Spleen (tissue), 11 donors: ENCODE results near the gene ALOXE3. TPM values are rescaled to one million over a fixed set of nuclear protein-coding genes. Genes with fewer than 3 reads are reported as not detected.
A peak's percentile ranks its signal among the peaks of the same experiment; 100 is the strongest.
"Not testable (repeated sequence)": the region's sequence is repeated elsewhere in the genome, so short reads cannot be mapped to it uniquely, and the experiment has no call there.

Source experiments
- DNase-seq: peaks from one replicate; pipeline ENCODE4 v3.0.0-alpha.2; 2020
- H3K27ac ChIP-seq, 8 donors: fragments of 200-600 bp; sonication (generic) in 7 of 8; 1 replicate in 4 of 8; 2 replicates in 4 of 8; pipeline versions ENCODE4 v1.5.0 to v1.8.0; 2016 to 2021; ENCODE audit warnings: inconsistent platforms in 4 of 8, mild to moderate bottlenecking in 4 of 8, moderate library complexity in 1 of 8
- H3K27me3 ChIP-seq, 7 donors: fragments of 200-600 bp; sonication (generic) in 6 of 7; replicated peaks in 1 of 7; 1 replicate in 4 of 7; 2 replicates in 3 of 7; pipeline versions ENCODE4 v1.5.0 to v1.8.0; 2016 to 2021; ENCODE audit warnings: inconsistent platforms in 3 of 7, mild to moderate bottlenecking in 1 of 7
- H3K36me3 ChIP-seq, 6 donors: fragments of 200-600 bp; sonication (generic) in 5 of 6; 1 replicate in 4 of 6; 2 replicates in 2 of 6; pipeline versions ENCODE4 v1.5.0 to v1.8.0; 2016 to 2021; ENCODE audit warnings: inconsistent platforms in 2 of 6
- H3K4me1 ChIP-seq, 6 donors: fragments of 200-600 bp; sonication (generic) in 5 of 6; 1 replicate in 3 of 6; 2 replicates in 3 of 6; pipeline versions ENCODE4 v1.5.0 to v1.8.0; 2016 to 2021; ENCODE audit warnings: inconsistent platforms in 3 of 6
- H3K4me3 ChIP-seq, 8 donors: fragments of 200-600 bp; sonication (generic) in 7 of 8; 1 replicate in 4 of 8; 2 replicates in 4 of 8; pipeline versions ENCODE4 v1.5.0 to v1.8.0; 2016 to 2021; ENCODE audit warnings: inconsistent platforms in 4 of 8, mild to moderate bottlenecking in 4 of 8, moderate library complexity in 2 of 8
- H3K9me3 ChIP-seq, 8 donors: fragments of 200-600 bp; sonication (generic) in 7 of 8; 1 replicate in 4 of 8; 2 replicates in 4 of 8; pipeline versions ENCODE4 v1.5.0 to v1.8.0; 2016 to 2021; ENCODE audit warnings: inconsistent platforms in 4 of 8
- CTCF ChIP-seq, 11 experiments: fragments of 200-600 bp in 7 of 11; fragments of 450-650 bp in 4 of 11; sonication (generic) in 4 of 11; IDR thresholded peaks in 8 of 11; conservative IDR thresholded peaks in 3 of 11; 1 replicate in 7 of 11; 2 replicates in 4 of 11; pipeline versions ENCODE4 v1.4.0 to v1.8.0; 2016 to 2021; ENCODE audit warnings: antibody characterized with exemption in 11 of 11, inconsistent platforms in 4 of 11, mild to moderate bottlenecking in 1 of 11
- POLR2A ChIP-seq, 3 donors: fragments of 450-650 bp; IDR thresholded peaks; one replicate each; pipeline ENCODE4 v1.5.1; 2017; ENCODE audit warnings: antibody characterized with exemption in 3 of 3, mild to moderate bottlenecking in 1 of 3
- POLR2AphosphoS5 ChIP-seq, 3 donors: sonication (generic); formaldehyde crosslinking; IDR thresholded peaks; one replicate each; pipeline ENCODE4 v1.5.1; 2017; ENCODE audit warnings: antibody characterized with exemption in 3 of 3
- WGBS, 5 donors: extraction: QIAGEN DNeasy Blood & Tissue Kit in 3 of 5; methylation state at CpG; one replicate each; pipeline versions ENCODE4 v1.1.5 to v1.1.7; 2013 to 2018; 5-methylcytosine and 5-hydroxymethylcytosine counted together
- intact Hi-C: fragments of 100-400 bp; cut with DNase I; formaldehyde crosslinking; loops from one replicate; pipeline ENCODE4 v1.15.0; 2023; ENCODE audit warnings: low total_unique reads
- polyA plus RNA-seq, 3 donors: library from polyadenylated mRNA; stranded (reverse); fragments of 200-250 nt; gene quantifications; one replicate each; pipeline ENCODE4 v1.2.1, GENCODE V29; 2013
- total RNA-seq, 7 donors: library from RNA; depleted of rRNA in 3 of 7; stranded (reverse); fragments of >200 nt in 3 of 7; fragmentation: NEBNext Ultra II Directional in 4 of 7; extraction: Animal tissue kit (Norgen Biotek cat#: 25700) in 4 of 7; gene quantifications; one replicate each; pipeline versions ENCODE4 v1.1.0 to v1.2.1, GENCODE V29; 2016 to 2021
- donor health status: healthy with polysubstance abuse.
- donor health status: DM: no; HTN: no; CAD: no; lungs with moderate emphysema.
- donor health status: DM: no; HTN: no; CAD: no.
- donor health status: Bipolar disorder and iron deficiency.
- donor health status: healthy.
- donor health status: DM: no; HTN: no; CAD: no.
- donor health status: DM: yes; HTN: yes; CAD: no.

ALOXE3 gene
- total and polyA plus RNA-seq, 10 donors = 0.03 TPM; not detected in 9

DNA sequence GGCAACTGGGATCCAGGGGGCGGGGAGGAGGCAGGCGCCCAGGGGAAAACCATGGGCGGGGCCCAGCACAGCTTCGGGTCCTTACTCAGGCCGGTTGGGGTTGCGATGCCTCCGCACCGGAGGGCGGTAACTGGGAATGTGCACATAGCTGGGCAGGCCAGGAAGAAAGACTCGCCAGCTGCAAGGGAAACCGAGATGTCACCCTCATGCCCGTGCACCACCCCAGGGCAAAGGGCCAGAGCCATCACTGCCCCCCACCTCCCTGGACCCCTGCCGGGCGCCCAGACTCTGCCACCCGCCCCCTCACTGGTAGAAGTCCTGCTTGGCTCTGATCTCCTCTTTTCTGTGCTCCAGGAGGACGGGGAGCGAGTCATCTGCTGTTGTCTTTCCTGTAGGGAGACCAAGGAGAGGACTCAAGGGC, 37.5 kb downstream of the ALOXE3 start:
- Histone ChIP-seq H3K4me3 (no peak overlapping the region), H3K9me3 (no peaks in the 10 kb centered on the region), H3K4me1 (peaks cover 0 to 30% (median 24%) of the 10 kb centered on the region in 6 donors), H3K36me3 (no peaks in the 10 kb centered on the region), H3K27me3 (peaks cover 0 to 85% (median 14%) of the 10 kb centered on the region in 7 donors), H3K27ac (no peak overlapping the region)
- TF ChIP-seq POLR2A (IDR thresholded peaks at IDR 0.05) (no peak), CTCF (IDR thresholded peaks at IDR 0.05 in 8 of 11, conservative IDR thresholded peaks at IDR 0.05 in 3 of 11) (no peak), POLR2AphosphoS5 (IDR thresholded peaks at IDR 0.05) (no peak)
- 69 to 92% (median 77%) methylated on average over 12 to 17 of the region's 17 CpGs for WGBS, 5 donors
- intact Hi-C loops = no loop called here
- peak; percentile 58 for DNase-seq

DNA sequence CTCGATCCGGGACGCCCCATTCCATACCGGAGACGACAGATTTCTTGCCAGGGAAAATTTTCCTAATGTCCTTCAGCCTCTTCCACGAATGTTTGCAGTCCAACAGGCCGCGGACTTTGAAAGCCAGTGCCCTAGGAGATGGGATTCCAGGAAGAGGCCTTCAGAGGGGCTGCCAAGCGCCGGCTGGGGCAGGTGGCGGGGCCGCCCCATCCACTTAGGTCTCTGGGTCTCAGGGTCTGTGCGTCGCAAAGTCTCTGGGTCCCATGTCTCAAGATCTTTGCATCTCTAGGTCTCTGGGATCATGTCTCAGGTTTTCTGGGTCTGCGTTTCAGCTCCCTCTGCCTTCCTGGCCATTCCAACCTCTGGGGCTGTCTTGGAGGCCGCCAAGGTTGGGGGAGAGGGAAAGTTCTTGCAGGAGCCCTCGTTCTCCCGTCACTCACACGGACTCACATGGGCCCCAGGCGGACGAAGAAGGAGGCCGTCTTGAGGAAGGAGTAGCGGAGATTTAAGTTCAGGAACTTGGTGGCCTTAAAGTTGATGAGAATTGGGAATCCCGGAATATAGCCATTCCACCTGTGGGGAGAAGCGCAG, 38.0 kb downstream of the ALOXE3 start:
- Histone ChIP-seq H3K9me3 (no peaks in the 10 kb centered on the region), H3K27me3 (peaks cover 0 to 87% (median 19%) of the 10 kb centered on the region in 7 donors), H3K36me3 (no peaks in the 10 kb centered on the region), H3K27ac (peak overlapping the region in 2 of 8 donors; percentile 81 to 89), H3K4me3 (peak overlapping the region; percentile 40 to 88 (median 52)), H3K4me1 (peaks cover 0 to 30% (median 24%) of the 10 kb centered on the region in 6 donors)
- WGBS, 5 donors = 30 to 39% (median 35%) methylated on average over 19 to 25 of the region's 25 CpGs
- DNase-seq = peak; percentile 57
- intact Hi-C loops = no loop called here
- TF ChIP-seq CTCF (IDR thresholded peaks at IDR 0.05 in 8 of 11, conservative IDR thresholded peaks at IDR 0.05 in 3 of 11) = peak in 1 of 11 experiments; percentile 12
- no peak for TF ChIP-seq POLR2AphosphoS5 (IDR thresholded peaks at IDR 0.05)

DNA sequence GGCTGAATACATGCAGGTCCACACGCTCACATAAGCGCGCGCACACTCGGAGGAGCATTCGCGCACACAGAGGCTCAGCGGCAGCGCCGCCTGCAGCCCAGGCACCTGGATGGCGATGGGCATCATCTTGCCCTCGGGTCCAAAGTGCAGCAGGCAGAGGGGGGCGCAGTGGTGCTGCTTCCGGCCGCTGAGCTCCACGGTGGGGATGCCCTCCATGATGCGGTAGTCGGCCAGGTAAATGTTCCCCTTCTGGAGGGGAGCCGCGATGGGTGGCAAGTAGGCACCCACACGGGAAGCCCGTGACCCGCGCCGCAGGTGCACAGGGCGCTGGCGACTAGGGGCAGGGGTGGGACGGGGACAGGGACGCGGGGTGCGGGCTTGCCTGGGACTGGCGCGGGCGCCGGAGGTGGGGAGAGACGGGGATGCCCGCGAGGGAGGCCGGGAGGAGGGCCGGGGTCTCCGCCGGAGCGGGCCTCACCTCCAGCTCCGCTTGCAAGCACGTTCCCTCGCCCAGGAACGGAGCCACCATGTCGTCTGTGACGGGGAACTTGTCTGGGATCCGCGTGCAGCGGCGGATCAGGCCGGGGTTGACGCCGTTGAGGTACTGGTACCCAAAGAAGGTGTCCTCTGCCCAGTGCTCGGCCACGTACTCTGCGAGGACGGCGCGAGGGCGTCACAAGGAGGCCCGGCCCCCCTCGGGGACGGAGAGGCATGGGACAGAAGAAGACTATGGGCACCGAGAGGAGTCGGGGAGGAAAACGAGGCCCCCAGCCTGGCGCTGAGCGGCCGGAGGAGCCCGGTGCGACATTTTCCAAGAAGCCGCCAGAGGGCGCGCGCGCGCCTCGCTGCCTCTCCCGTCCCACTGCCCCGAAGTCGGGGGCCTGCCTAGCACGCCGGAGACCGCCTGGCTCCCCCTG, 38.8 kb downstream of the ALOXE3 start:
- TF ChIP-seq POLR2AphosphoS5 (IDR thresholded peaks at IDR 0.05) (peak; percentile 38 to 68 (median 59)), CTCF (IDR thresholded peaks at IDR 0.05 in 8 of 11, conservative IDR thresholded peaks at IDR 0.05 in 3 of 11) (peak; percentile 46 to 94 (median 86)), POLR2A (IDR thresholded peaks at IDR 0.05) (no peak)

DNA sequence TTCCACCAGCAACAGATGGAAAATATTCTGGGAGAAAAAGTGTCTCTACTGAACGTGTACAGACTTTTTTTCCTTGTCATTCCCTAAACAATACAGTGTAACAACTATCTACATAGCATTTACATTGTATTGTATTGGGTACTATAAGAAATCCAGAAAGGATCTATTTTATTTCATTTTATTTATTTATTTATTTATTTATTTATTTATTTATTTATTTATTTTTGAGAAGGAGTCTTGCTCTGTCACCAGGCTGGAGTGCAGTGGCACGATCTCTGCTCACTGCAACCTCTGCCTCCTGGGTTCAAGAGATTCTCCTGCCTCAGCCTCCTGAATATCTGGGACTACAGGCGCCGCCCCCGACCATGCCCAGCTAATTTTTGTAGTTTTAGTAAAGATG, 40.4 kb downstream of the ALOXE3 start:
- not testable (repeated sequence) for H3K4me3 ChIP-seq, H3K36me3 ChIP-seq, H3K27ac ChIP-seq, H3K9me3 ChIP-seq
- WGBS, 5 donors = 74 to 87% (median 85%) methylated on average over 5 of the region's 5 CpGs
- DNase-seq = peak; percentile 2
- intact Hi-C loops = loop anchor here (10.0 kb wide), 1 partner anchor 227 kb away; no protein-coding TSS in a partner anchor
- Histone ChIP-seq H3K4me1 (peaks cover 9 to 43% (median 36%) of the 10 kb centered on the region in 6 donors), H3K27me3 (peaks cover 0 to 92% (median 43%) of the 10 kb centered on the region in 7 donors)

More for the DNA sequence above, 38.8 kb downstream of the ALOXE3 start:
- peak; percentile 95 for DNase-seq
- H3K27me3 ChIP-seq = peaks cover 0 to 92% (median 27%) of the 10 kb centered on the region in 7 donors
- peak overlapping the region; percentile 38 to 89 (median 72) for H3K27ac ChIP-seq
- H3K4me1 ChIP-seq = peaks cover 0 to 30% (median 24%) of the 10 kb centered on the region in 6 donors
- H3K4me3 ChIP-seq = peak overlapping the region; percentile 40 to 88 (median 52)
- 1 to 4% (median 1%) methylated on average over 38 to 87 of the region's 87 CpGs for WGBS, 5 donors
- H3K36me3 ChIP-seq = no peaks in the 10 kb centered on the region
- intact Hi-C loops = loop anchor here (10.0 kb wide), 1 partner anchor 225 kb away; no protein-coding TSS in a partner anchor
- no peaks in the 10 kb centered on the region for H3K9me3 ChIP-seq
